Esophagus muscularis mucosa (tissue), 4 donors: ENCODE data around the gene EDDM13. TPM values are rescaled to one million over a fixed set of nuclear protein-coding genes. Genes with fewer than 3 reads are reported as not detected.
"Not testable (repeated sequence)": the region's sequence is repeated elsewhere in the genome, so short reads cannot be mapped to it uniquely, and the experiment has no call there.

Experiments
- DNase-seq: peaks from one replicate; pipeline ENCODE4 v3.0.0-alpha.2; 2017; ENCODE audit errors: extremely low spot score
- H3K27ac ChIP-seq, 4 donors: fragments of 200-600 bp; sonication (generic); replicated peaks in 1 of 4; 1 replicate in 3 of 4; 2 replicates in 1 of 4; pipeline ENCODE4 v1.5.1; 2016 to 2019; ENCODE audit warnings: mild to moderate bottlenecking in 1 of 4
- H3K27me3 ChIP-seq, 4 donors: fragments of 200-600 bp; sonication (generic); one replicate each; pipeline versions ENCODE4 v1.5.1 to v1.6.0; 2016 to 2019
- H3K36me3 ChIP-seq, 4 donors: fragments of 200-600 bp; sonication (generic); one replicate each; pipeline ENCODE4 v1.5.1; 2016 to 2019
- H3K4me1 ChIP-seq, 4 donors: fragments of 200-600 bp; sonication (generic); one replicate each; pipeline ENCODE4 v1.5.1; 2016 to 2019
- H3K4me3 ChIP-seq, 4 donors: fragments of 200-600 bp; sonication (generic); 1 replicate in 2 of 4; 2 replicates in 2 of 4; pipeline ENCODE4 v1.5.1; 2016 to 2019; ENCODE audit warnings: mild to moderate bottlenecking in 4 of 4, moderate library complexity in 1 of 4
- H3K9me3 ChIP-seq, 4 donors: fragments of 200-600 bp; sonication (generic); 1 replicate in 3 of 4; 2 replicates in 1 of 4; pipeline ENCODE4 v1.5.1; 2016 to 2019
- CTCF ChIP-seq, 3 experiments: fragments of 200-600 bp in 2 of 3; fragments of 450-650 bp in 1 of 3; sonication (generic) in 2 of 3; IDR thresholded peaks; one replicate each; pipeline ENCODE4 v1.5.1; 2017 to 2019; ENCODE audit warnings: antibody characterized with exemption in 3 of 3, mild to moderate bottlenecking in 2 of 3, moderate library complexity in 1 of 3
- EP300 ChIP-seq: sonication (generic); formaldehyde crosslinking; IDR thresholded peaks from one replicate; pipeline ENCODE4 v1.6.1; 2017; ENCODE audit warnings: antibody characterized with exemption
- POLR2A ChIP-seq: fragments of 450-650 bp; IDR thresholded peaks from one replicate; pipeline ENCODE4 v1.6.1; 2017; ENCODE audit warnings: antibody characterized with exemption, moderate library complexity, mild to moderate bottlenecking, low read depth
- POLR2AphosphoS5 ChIP-seq, 2 donors: sonication (generic); formaldehyde crosslinking; IDR thresholded peaks; one replicate each; pipeline ENCODE4 v1.6.1; 2017; ENCODE audit warnings: antibody characterized with exemption in 2 of 2
- WGBS: methylation state at CpG from one replicate; pipeline ENCODE4 v1.1.5; 2018; 5-methylcytosine and 5-hydroxymethylcytosine counted together
- intact Hi-C: fragments of 100-400 bp; cut with DNase I; formaldehyde crosslinking; loops from one replicate; pipeline ENCODE4 v1.15.1; 2023
- total RNA-seq, 4 donors: library from RNA; depleted of rRNA; stranded (reverse); fragments of >200 nt; gene quantifications; one replicate each; pipeline versions ENCODE4 v1.1.0 to v1.2.1, GENCODE V29; 2016

The EDDM13 gene
- total RNA-seq, 4 donors from 2014 or later = 2.9 TPM; not detected in 3

GRCh38 chr19:56252699-56253422 lies 19.7 kb upstream of the EDDM13 start:
- intact Hi-C loops = loop anchor here (5.0 kb wide), 2 partner anchors 99 to 176 kb away; no protein-coding TSS in a partner anchor
- WGBS = 40% methylated on average over 7 of the region's 10 CpGs
- Histone ChIP-seq H3K9me3 (no peaks in the 10 kb centered on the region), H3K4me1 (peaks cover 0 to 4% (median 0%) of the 10 kb centered on the region in 4 donors), H3K27ac (no peak overlapping the region), H3K27me3 (peaks cover 0 to 18% (median under 1%) of the 10 kb centered on the region in 4 donors), H3K36me3 (no peaks in the 10 kb centered on the region), H3K4me3 (no peak overlapping the region)
- TF ChIP-seq CTCF (IDR thresholded peaks at IDR 0.05) = peak; percentile 68 to 94 (median 73)
- TF ChIP-seq POLR2AphosphoS5 (IDR thresholded peaks at IDR 0.05) = no peak
- no peak for TF ChIP-seq EP300
- TF ChIP-seq POLR2A = no peak
- DNase-seq = peak; percentile 92

GRCh38 chr19:56253737-56254136 lies 18.8 kb upstream of the EDDM13 start:
- intact Hi-C loops = loop anchor here (5.0 kb wide), 2 partner anchors 99 to 176 kb away; no protein-coding TSS in a partner anchor
- Histone ChIP-seq H3K4me3 (no peak overlapping the region), H3K36me3 (no peaks in the 10 kb centered on the region), H3K27ac (no peak overlapping the region), H3K4me1 (peaks cover 0 to 4% (median 0%) of the 10 kb centered on the region in 4 donors), H3K9me3 (no peaks in the 10 kb centered on the region), H3K27me3 (peaks cover 0 to 26% (median 2%) of the 10 kb centered on the region in 4 donors)
- TF ChIP-seq POLR2AphosphoS5 (IDR thresholded peaks at IDR 0.05) (no peak), CTCF (IDR thresholded peaks at IDR 0.05) (peak; percentile 33 to 42 (median 38))
- WGBS = 53% methylated on average over 5 of the region's 5 CpGs
- DNase-seq = no peak

- intact Hi-C loops = no loop called here
- 93% methylated on average over 11 of the region's 12 CpGs for WGBS
- Histone ChIP-seq H3K27me3 (peaks cover 0 to 26% (median 2%) of the 10 kb centered on the region in 4 donors), H3K4me1 (no peaks in the 10 kb centered on the region), H3K27ac (no peak overlapping the region), H3K36me3 (no peaks in the 10 kb centered on the region), H3K4me3 (no peak overlapping the region), H3K9me3 (no peaks in the 10 kb centered on the region)
- no peak for DNase-seq
- TF ChIP-seq POLR2AphosphoS5 (IDR thresholded peaks at IDR 0.05) = no peak
- TF ChIP-seq CTCF (IDR thresholded peaks at IDR 0.05) = no peak
- no peak for TF ChIP-seq POLR2A
- no peak for TF ChIP-seq EP300
These were observed 14.3 kb upstream of the EDDM13 start for GRCh38 chr19:56258272-56258671.

- H3K27ac ChIP-seq = no peak overlapping the region
- TF ChIP-seq POLR2AphosphoS5 (IDR thresholded peaks at IDR 0.05) = no peak
- no peak for TF ChIP-seq CTCF (IDR thresholded peaks at IDR 0.05)
- TF ChIP-seq POLR2A = no peak
- TF ChIP-seq EP300 = no peak
- no peaks in the 10 kb centered on the region for H3K9me3 ChIP-seq
- DNase-seq = no peak
- no peak overlapping the region for H3K4me3 ChIP-seq
- H3K36me3 ChIP-seq = no peaks in the 10 kb centered on the region
- peaks cover 0 to 24% (median 2%) of the 10 kb centered on the region in 4 donors for H3K27me3 ChIP-seq
- no peaks in the 10 kb centered on the region for H3K4me1 ChIP-seq
- intact Hi-C loops = no loop called here
These were observed 11.4 kb upstream of the EDDM13 start for GRCh38 chr19:56261145-56261544.

GRCh38 chr19:56261932-56262331 lies 10.6 kb upstream of the EDDM13 start:
- WGBS = 93% methylated on average over 6 of the region's 6 CpGs
- peaks cover 0 to 16% (median 2%) of the 10 kb centered on the region in 4 donors for H3K27me3 ChIP-seq
- H3K4me1 ChIP-seq, DNase-seq, intact Hi-C loops, H3K4me3 ChIP-seq, H3K27ac ChIP-seq, H3K9me3 ChIP-seq, H3K36me3 ChIP-seq: not testable (repeated sequence)
